ENCODE results near the gene MALRD1.

MALRD1 gene

GRCh38 chr10:19111501-19112267 is 63.1 kb downstream of the MALRD1 start:
- Histone ChIP-seq H3K9ac (ENCODE audit: low read length) (no peak overlapping the region), H3K4me2 (ENCODE audit: low read length) (no peak overlapping the region), H4K20me1 (ENCODE audit: insufficient read depth, low read length) (no peaks in the 10 kb centered on the region), H3K27ac (ENCODE audit: low read depth, low read length, poor library complexity, severe bottlenecking) (no peak overlapping the region), H3K4me1 (ENCODE audit: insufficient read depth, low read length, severe bottlenecking) (no peaks in the 10 kb centered on the region), H2AFZ (ENCODE audit: low read length) (no peak overlapping the region), H3K36me3 (ENCODE audit: insufficient read depth, low read length) (no peaks in the 10 kb centered on the region), H3K9me2 (ENCODE audit: low read depth, low read length) (no peaks in the 10 kb centered on the region), H3K79me2 (ENCODE audit: insufficient read depth, low read length) (no peaks in the 10 kb centered on the region), H3K27me3 (ENCODE audit: insufficient read depth, low read length) (no peaks in the 10 kb centered on the region), H3K4me3 (ENCODE audit: low read depth, low read length, poor library complexity, severe bottlenecking) (no peak overlapping the region), H3K9me3 (ENCODE audit: low read length) (0 out of 2 replicates have a peak, but pooled peaks cover 3% of the 10 kb centered on the region), H3F3A (ENCODE audit: insufficient read depth, low read length) (no peaks in the 10 kb centered on the region)
- TF ChIP-seq EZH2 (IDR thresholded peaks at IDR 0.05; ENCODE audit: borderline replicate concordance, low read length), result no peak

DNA sequence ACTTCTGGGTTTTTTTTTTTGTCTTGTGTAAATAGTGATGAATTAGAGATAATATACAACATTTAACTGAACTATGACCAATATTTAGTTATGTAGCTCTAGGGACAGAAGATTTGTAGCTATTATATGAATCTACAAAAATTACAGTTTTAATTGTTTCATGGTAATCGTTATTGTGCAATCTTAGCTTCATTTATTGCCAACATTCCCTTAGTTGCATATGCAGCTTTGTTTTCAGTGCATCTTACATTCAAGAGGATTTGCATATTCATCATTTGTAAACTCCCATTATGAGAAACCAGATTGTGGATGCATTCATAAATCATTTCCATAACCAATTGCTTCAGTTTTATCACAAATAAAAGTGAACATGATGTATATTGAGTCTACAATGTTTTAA is 68.8 kb downstream of the MALRD1 start:
- H3K4me3 ChIP-seq (ENCODE audit: low read depth, low read length, poor library complexity, severe bottlenecking), result no peak overlapping the region
- no peak for TF ChIP-seq CTCF (IDR thresholded peaks at IDR 0.05; ENCODE audit: low read length)
- TF ChIP-seq EZH2 (IDR thresholded peaks at IDR 0.05; ENCODE audit: borderline replicate concordance, low read length), result no peak
- H4K20me1 ChIP-seq (ENCODE audit: insufficient read depth, low read length), result no peaks in the 10 kb centered on the region
- H3K9ac ChIP-seq (ENCODE audit: low read length), result no peak overlapping the region
- H2AFZ ChIP-seq (ENCODE audit: low read length), result no peak overlapping the region
- no peaks in the 10 kb centered on the region for H3K9me3 ChIP-seq (ENCODE audit: low read length)
- H3K27me3 ChIP-seq (ENCODE audit: insufficient read depth, low read length), result no peaks in the 10 kb centered on the region
- no peaks in the 10 kb centered on the region for H3K9me2 ChIP-seq (ENCODE audit: low read depth, low read length)
- no peaks in the 10 kb centered on the region for H3K36me3 ChIP-seq (ENCODE audit: insufficient read depth, low read length)
- H3K4me2 ChIP-seq (ENCODE audit: low read length), result no peak overlapping the region
- no peaks in the 10 kb centered on the region for H3K79me2 ChIP-seq (ENCODE audit: insufficient read depth, low read length)
- no peaks in the 10 kb centered on the region for H3F3A ChIP-seq (ENCODE audit: insufficient read depth, low read length)
- no peak overlapping the region for H3K27ac ChIP-seq (ENCODE audit: low read depth, low read length, poor library complexity, severe bottlenecking)
- no peaks in the 10 kb centered on the region for H3K4me1 ChIP-seq (ENCODE audit: insufficient read depth, low read length, severe bottlenecking)

DNA sequence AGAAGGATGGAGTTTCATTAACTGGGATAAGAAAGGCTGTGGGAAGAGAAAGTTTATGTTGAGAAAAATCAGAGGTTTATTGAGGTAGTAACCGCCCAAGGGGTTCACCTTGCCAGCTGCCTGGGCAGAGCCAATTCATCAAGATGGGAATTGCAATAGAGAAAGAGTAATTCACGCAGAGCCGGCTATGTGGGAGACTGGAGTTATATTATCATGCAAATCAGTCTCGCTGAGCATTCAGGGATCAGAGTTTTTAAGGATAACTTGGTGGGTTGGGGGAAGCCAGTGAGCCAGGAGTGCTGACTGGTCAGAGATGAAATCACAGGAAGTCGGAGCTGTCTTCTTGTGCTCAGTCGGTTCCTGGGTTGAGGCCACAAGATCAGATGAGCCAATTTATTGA is 70.6 kb downstream of the MALRD1 start:
- no peaks in the 10 kb centered on the region for H3F3A ChIP-seq (ENCODE audit: insufficient read depth, low read length)
- no peaks in the 10 kb centered on the region for H3K4me1 ChIP-seq (ENCODE audit: insufficient read depth, low read length, severe bottlenecking)
- H3K9me2 ChIP-seq (ENCODE audit: low read depth, low read length), result no peaks in the 10 kb centered on the region
- H3K27ac ChIP-seq (ENCODE audit: low read depth, low read length, poor library complexity, severe bottlenecking), result no peak overlapping the region
- no peaks in the 10 kb centered on the region for H3K79me2 ChIP-seq (ENCODE audit: insufficient read depth, low read length)
- no peak overlapping the region for H2AFZ ChIP-seq (ENCODE audit: low read length)
- H3K9ac ChIP-seq (ENCODE audit: low read length), result no peak overlapping the region
- H4K20me1 ChIP-seq (ENCODE audit: insufficient read depth, low read length), result no peaks in the 10 kb centered on the region
- no peaks in the 10 kb centered on the region for H3K27me3 ChIP-seq (ENCODE audit: insufficient read depth, low read length)
- no peak overlapping the region for H3K4me2 ChIP-seq (ENCODE audit: low read length)
- no peaks in the 10 kb centered on the region for H3K9me3 ChIP-seq (ENCODE audit: low read length)
- no peaks in the 10 kb centered on the region for H3K36me3 ChIP-seq (ENCODE audit: insufficient read depth, low read length)
- no peak for TF ChIP-seq EZH2 (IDR thresholded peaks at IDR 0.05; ENCODE audit: borderline replicate concordance, low read length)
- TF ChIP-seq CTCF (IDR thresholded peaks at IDR 0.05; ENCODE audit: low read length), result no peak
- no peak overlapping the region for H3K4me3 ChIP-seq (ENCODE audit: low read depth, low read length, poor library complexity, severe bottlenecking)

All from OCI-LY1 (cell line).